A673 (cell line): ENCODE measurements around the gene BRD8.

Experiments used
- CTCF ChIP-seq: fragments of 300-800, 200-600 bp; sonication (generic); conservative IDR thresholded peaks from 2 replicates; pipeline ENCODE4 v1.5.1; 2017; ENCODE audit warnings: low read depth, mild to moderate bottlenecking, antibody characterized with exemption, low read length, moderate library complexity, mixed read lengths
- EZH2 ChIP-seq: fragments of 200-600 bp; sonication (generic); IDR thresholded peaks from 2 replicates; pipeline ENCODE4 v1.6.1; 2017; ENCODE audit warnings: borderline replicate concordance, low read depth, mild to moderate bottlenecking, mixed read lengths, antibody characterized with exemption, low read length; ENCODE audit not compliant: poor library complexity, severe bottlenecking

- no peak for TF ChIP-seq CTCF
- no peak for TF ChIP-seq EZH2
Measured at GRCh38 chr5:138141734-138142133, 36.7 kb downstream of the BRD8 start.
